HepG2 (cell line): ENCODE data around the gene CDK12.

Experiments used
- ATF3 ChIP-seq: sonication (generic); formaldehyde crosslinking; IDR thresholded peaks from 2 replicates; pipeline ENCODE4 v1.4.0; 2020; ENCODE audit warnings: missing genetic modification reagents
- CTCF ChIP-seq: sonication (generic); formaldehyde crosslinking; IDR thresholded peaks from 2 replicates; pipeline ENCODE4 v1.5.0; 2020; ENCODE audit warnings: mild to moderate bottlenecking, missing genetic modification reagents, moderate library complexity
- HMGXB4 ChIP-seq, 2 experiments: sonication (generic) in 1 of 2; formaldehyde crosslinking in 1 of 2; IDR thresholded peaks; 2 replicates each; pipeline versions ENCODE4 v1.4.0 to v1.6.1; 2018 to 2020; ENCODE audit warnings: missing genetic modification reagents in 2 of 2, borderline replicate concordance in 1 of 2, low read depth in 1 of 2, mild to moderate bottlenecking in 1 of 2, missing biosample characterization in 1 of 2
- IRF1 ChIP-seq: sonication (generic); formaldehyde crosslinking; IDR thresholded peaks from 2 replicates; pipeline ENCODE4 v1.4.0; 2020; ENCODE audit warnings: low read depth, mild to moderate bottlenecking, missing genetic modification reagents
- KLF6 ChIP-seq: IDR thresholded peaks from 2 replicates; pipeline ENCODE4 v1.8.0; 2016; ENCODE audit warnings: missing biosample characterization, missing genetic modification reagents
- MYC ChIP-seq: sonication (generic); formaldehyde crosslinking; IDR thresholded peaks from 2 replicates; pipeline ENCODE4 v1.9.0; 2021; ENCODE audit warnings: missing genetic modification reagents, borderline replicate concordance
- NBN ChIP-seq: fragments of 450-650 bp; conservative IDR thresholded peaks from 2 replicates; pipeline ENCODE4 v1.6.1; 2017
- PHF21A ChIP-seq: sonication (generic); formaldehyde crosslinking; IDR thresholded peaks from 2 replicates; pipeline ENCODE4 v1.5.0; 2020; ENCODE audit warnings: mild to moderate bottlenecking, missing genetic modification reagents
- SMC3 ChIP-seq: IDR thresholded peaks from 2 replicates; pipeline ENCODE4 v1.6.1; 2011; ENCODE audit warnings: low read length, improper control_type of control experiment
- TFDP2 ChIP-seq: sonication (generic); formaldehyde crosslinking; IDR thresholded peaks from 2 replicates; pipeline ENCODE4 v1.4.0; 2020; ENCODE audit warnings: missing genetic modification reagents
- YY1 ChIP-seq: IDR thresholded peaks from 2 replicates; pipeline ENCODE4 v1.6.1; 2011; ENCODE audit warnings: low read length, low read depth, moderate library complexity, mild to moderate bottlenecking; ENCODE audit not compliant: insufficient read depth, insufficient replicate concordance
- ZBTB34 ChIP-seq: sonication (generic); formaldehyde crosslinking; IDR thresholded peaks from 2 replicates; pipeline ENCODE4 v1.8.0; 2022; ENCODE audit warnings: mild to moderate bottlenecking, missing genetic modification reagents
- ZNF567 ChIP-seq: sonication (generic); formaldehyde crosslinking; IDR thresholded peaks from 2 replicates; pipeline ENCODE4 v1.8.1; 2023; ENCODE audit warnings: mild to moderate bottlenecking, missing genetic modification reagents, borderline replicate concordance
- TF ChIP-seq, protein P1 (sequence below): sonication (generic); formaldehyde crosslinking; IDR thresholded peaks from 2 replicates; pipeline ENCODE4 v1.4.0; 2020; ENCODE audit warnings: mild to moderate bottlenecking, missing genetic modification reagents

GRCh38 chr17:39485555-39485954, 24.3 kb downstream of the CDK12 start:
- TF ChIP-seq YY1: no peak
- no peak for TF ChIP-seq CTCF (CRISPR knock-in tag)
- TF ChIP-seq TFDP2: no peak
- TF ChIP-seq, protein P1, sequence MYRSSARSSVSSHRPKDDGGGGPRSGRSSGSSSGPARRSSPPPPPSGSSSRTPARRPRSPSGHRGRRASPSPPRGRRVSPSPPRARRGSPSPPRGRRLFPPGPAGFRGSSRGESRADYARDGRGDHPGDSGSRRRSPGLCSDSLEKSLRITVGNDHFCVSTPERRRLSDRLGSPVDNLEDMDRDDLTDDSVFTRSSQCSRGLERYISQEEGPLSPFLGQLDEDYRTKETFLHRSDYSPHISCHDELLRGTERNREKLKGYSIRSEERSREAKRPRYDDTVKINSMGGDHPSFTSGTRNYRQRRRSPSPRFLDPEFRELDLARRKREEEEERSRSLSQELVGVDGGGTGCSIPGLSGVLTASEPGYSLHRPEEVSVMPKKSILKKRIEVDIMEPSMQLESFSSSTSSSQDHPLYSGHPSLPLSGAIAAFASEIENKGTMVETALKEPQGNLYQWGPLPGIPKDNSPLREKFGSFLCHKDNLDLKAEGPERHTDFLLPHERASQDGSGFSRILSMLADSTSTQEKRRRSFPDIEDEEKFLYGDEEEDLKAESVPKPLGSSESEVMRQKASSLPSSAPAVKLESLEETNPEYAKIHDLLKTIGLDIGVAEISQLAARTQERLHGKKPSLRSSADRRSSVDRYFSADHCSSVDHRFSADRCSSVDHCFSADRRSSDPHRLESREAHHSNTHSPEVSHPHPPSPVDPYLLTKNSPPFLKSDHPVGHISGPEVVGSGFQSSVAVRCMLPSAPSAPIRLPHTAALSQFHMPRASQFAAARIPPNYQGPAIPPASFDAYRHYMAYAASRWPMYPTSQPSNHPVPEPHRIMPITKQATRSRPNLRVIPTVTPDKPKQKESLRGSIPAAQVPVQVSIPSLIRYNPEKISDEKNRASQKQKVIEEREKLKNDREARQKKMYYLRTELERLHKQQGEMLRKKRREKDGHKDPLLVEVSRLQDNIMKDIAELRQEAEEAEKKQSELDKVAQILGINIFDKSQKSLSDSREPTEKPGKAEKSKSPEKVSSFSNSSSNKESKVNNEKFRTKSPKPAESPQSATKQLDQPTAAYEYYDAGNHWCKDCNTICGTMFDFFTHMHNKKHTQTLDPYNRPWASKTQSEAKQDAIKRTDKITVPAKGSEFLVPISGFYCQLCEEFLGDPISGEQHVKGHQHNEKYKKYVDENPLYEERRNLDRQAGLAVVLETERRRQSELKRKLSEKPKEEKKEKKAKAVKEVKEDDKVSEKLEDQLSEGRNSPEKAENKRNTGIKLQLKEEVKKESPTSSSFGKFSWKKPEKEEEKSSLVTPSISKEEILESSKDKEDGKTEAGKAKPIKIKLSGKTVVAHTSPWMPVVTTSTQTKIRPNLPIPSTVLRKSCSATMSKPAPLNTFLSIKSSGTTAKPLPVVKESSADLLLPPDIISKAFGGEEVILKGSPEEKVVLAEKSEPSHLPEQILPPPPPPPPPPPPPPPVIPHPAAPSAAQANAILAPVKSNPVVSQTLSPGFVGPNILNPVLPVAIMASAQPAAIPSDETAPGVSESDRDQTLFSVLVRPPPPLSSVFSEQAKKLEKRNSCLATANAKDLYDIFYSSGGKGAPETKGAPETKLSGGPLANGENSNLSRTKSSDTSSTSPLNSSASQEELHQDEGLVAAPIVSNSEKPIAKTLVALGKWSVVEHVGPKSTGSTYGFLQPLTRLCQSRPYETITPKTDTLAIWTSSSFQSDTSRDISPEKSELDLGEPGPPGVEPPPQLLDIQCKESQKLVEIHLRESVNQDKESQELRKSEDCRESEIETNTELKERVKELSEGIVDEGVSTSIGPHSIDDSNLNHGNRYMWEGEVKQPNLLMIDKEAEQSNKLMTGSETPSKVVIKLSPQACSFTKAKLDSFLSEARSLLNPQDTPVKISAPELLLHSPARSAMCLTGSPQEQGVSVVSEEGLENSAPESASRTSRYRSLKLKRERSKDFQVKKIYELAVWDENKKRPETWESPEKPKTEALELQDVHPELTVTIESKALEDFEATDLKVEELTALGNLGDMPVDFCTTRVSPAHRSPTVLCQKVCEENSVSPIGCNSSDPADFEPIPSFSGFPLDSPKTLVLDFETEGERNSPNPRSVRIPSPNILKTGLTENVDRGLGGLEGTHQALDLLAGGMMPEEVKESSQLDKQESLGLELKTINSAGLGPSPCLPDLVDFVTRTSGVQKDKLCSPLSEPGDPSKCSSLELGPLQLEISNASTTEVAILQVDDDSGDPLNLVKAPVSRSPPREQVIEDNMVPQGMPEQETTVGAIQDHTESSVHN: no peak
- no peak for TF ChIP-seq MYC
- no peak for TF ChIP-seq HMGXB4 (CRISPR knock-in tag; IDR thresholded peaks at IDR 0.05; ENCODE audit: borderline replicate concordance in 1 of 2, low read depth in 1 of 2)
- no peak for TF ChIP-seq NBN
- TF ChIP-seq KLF6 (CRISPR knock-in tag): no peak
- no peak for TF ChIP-seq ZBTB34 (CRISPR knock-in tag)
- TF ChIP-seq PHF21A (CRISPR knock-in tag): no peak
- TF ChIP-seq SMC3: no peak
- no peak for TF ChIP-seq IRF1
- TF ChIP-seq ATF3 (CRISPR knock-in tag): no peak
- TF ChIP-seq ZNF567 (CRISPR knock-in tag): no peak
